Calu3 (cell line): ENCODE measurements around the gene CDC42EP5. TPM values are rescaled to one million over a fixed set of nuclear protein-coding genes. Genes with fewer than 3 reads are reported as not detected.

Experiments used
- BruUV-seq: library from RNA; stranded (reverse); fragments of 400-500 nt; replicated peaks from 2 replicates; lab custom pipeline; 2021; lab: Mats Ljungman, UMichigan
- CTCF ChIA-PET: fragments of 300-600 bp; sonication (Branson Sonifier 250); formaldehyde crosslinking; loops from one replicate; lab custom pipeline; 2022; ENCODE audit warnings: antibody characterized with exemption; lab: Charles Lee
- DNase-seq: peaks from one replicate; pipeline ENCODE4 v3.0.0; 2022
- H3K27ac Mint-ChIP-seq: one replicate; pipeline ENCODE4 v1.8.0; 2022; ENCODE audit warnings: mixed read lengths; ENCODE audit not compliant: unreplicated experiment
- H3K27me3 Mint-ChIP-seq: one replicate; pipeline ENCODE4 v1.8.0; 2022; ENCODE audit warnings: mixed read lengths; ENCODE audit not compliant: unreplicated experiment
- H3K36me3 Mint-ChIP-seq: one replicate; pipeline ENCODE4 v1.8.0; 2022; ENCODE audit warnings: mild to moderate bottlenecking, moderate library complexity, mixed read lengths; ENCODE audit not compliant: insufficient read depth, unreplicated experiment
- H3K4me1 Mint-ChIP-seq: one replicate; pipeline ENCODE4 v1.8.0; 2022; ENCODE audit warnings: mild to moderate bottlenecking, low read depth, mixed read lengths; ENCODE audit not compliant: unreplicated experiment
- H3K4me3 Mint-ChIP-seq: one replicate; pipeline ENCODE4 v1.8.0; 2022; ENCODE audit warnings: mild to moderate bottlenecking, low read depth, moderate library complexity, mixed read lengths; ENCODE audit not compliant: unreplicated experiment
- H3K9me3 Mint-ChIP-seq: one replicate; pipeline ENCODE4 v1.8.0; 2022; ENCODE audit warnings: low read depth, mixed read lengths; ENCODE audit not compliant: unreplicated experiment
- intact Hi-C: fragments of 100-400 bp; cut with micrococcal nuclease; formaldehyde crosslinking; loops from one replicate; pipeline ENCODE4 v1.10.0; 2022; ENCODE audit not compliant: unreplicated experiment
- total RNA-seq: library from RNA; stranded (reverse); gene quantifications from 2 replicates; pipeline ENCODE4 v1.2.3, GENCODE V29; 2022
- TF ChIP-seq, protein P1 (sequence below): fragments of 200-600 bp; IDR thresholded peaks from one replicate; pipeline ENCODE4 v1.8.0; 2022; ENCODE audit warnings: antibody characterized with exemption; ENCODE audit not compliant: unreplicated experiment

The CDC42EP5 gene
- total RNA-seq, 1 experiment from 2014 or later: 12.9 TPM

DNA sequence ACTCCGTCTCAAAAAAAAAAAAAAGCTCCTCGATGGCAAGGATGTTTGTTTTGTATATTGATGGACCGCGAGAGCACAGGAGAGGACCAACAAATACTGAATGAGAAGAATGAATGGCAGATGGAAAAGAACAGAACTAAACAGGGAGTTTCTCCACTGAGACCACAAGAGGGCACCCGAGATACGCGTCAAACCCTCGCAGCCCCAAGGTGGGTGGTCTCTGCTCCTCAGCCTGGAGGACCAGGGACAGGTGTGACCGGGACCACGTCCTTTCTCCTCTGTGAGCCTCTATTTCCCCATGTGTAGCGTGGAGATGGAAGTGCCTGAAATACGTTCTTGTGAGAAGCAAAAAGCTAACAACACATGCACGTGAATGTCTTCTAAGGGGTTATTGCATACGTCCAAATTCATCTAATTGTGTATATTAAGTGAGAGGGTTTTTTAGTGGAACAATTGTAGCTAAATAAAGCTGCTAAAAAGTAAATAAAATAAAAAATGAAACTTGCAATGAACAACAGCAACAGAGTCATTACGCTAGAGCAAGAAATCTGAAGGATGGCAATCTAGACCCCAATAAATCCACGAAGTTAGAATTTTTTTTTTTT is 8.3 kb upstream of the CDC42EP5 start:
- H3K27me3 Mint-ChIP-seq: peaks cover 64% of the 10 kb centered on the region
- intact Hi-C loops: loop anchor here (1.0 to 10.0 kb wide), 2 partner anchors 83 to 195 kb away; no protein-coding TSS in a partner anchor
- no TSS peak for BruUV-seq
- no peaks in the 10 kb centered on the region for H3K36me3 Mint-ChIP-seq
- H3K4me3 Mint-ChIP-seq: no peak overlapping the region
- peak; percentile 62 for DNase-seq
- no peaks in the 10 kb centered on the region for H3K9me3 Mint-ChIP-seq
- CTCF ChIA-PET: interaction anchor here (0.6 to 1.0 kb wide), 5 partner anchors 8 to 868 kb away, joined by 3 to 6 read pairs (median 3); partner anchors contain the start of gene CDC42EP5
- TF ChIP-seq, protein P1, sequence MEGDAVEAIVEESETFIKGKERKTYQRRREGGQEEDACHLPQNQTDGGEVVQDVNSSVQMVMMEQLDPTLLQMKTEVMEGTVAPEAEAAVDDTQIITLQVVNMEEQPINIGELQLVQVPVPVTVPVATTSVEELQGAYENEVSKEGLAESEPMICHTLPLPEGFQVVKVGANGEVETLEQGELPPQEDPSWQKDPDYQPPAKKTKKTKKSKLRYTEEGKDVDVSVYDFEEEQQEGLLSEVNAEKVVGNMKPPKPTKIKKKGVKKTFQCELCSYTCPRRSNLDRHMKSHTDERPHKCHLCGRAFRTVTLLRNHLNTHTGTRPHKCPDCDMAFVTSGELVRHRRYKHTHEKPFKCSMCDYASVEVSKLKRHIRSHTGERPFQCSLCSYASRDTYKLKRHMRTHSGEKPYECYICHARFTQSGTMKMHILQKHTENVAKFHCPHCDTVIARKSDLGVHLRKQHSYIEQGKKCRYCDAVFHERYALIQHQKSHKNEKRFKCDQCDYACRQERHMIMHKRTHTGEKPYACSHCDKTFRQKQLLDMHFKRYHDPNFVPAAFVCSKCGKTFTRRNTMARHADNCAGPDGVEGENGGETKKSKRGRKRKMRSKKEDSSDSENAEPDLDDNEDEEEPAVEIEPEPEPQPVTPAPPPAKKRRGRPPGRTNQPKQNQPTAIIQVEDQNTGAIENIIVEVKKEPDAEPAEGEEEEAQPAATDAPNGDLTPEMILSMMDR: peak; percentile 58
- no peak overlapping the region for H3K27ac Mint-ChIP-seq
- H3K4me1 Mint-ChIP-seq: no peaks in the 10 kb centered on the region

DNA sequence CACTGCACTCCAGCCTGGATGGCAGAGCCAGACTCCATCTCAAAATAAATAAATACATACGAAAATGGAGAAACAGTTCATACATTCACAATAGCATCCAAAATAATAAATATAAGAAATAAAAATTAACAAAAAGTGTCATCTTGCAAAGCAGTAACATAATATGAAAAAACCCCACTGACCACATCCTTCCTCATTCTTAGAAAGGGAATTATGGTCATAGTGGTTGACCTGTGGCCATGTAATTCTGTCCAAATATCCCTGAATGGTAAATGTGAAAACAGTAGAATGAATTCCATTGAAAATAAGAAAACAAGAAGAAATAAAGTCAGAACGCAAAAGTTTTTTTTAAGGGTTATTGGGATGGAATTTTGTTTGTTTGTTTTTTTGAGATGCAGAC is 7.0 kb upstream of the CDC42EP5 start:
- Mint-ChIP-seq H3K4me1 (no peaks in the 10 kb centered on the region), H3K36me3 (no peaks in the 10 kb centered on the region), H3K4me3 (no peak overlapping the region), H3K27me3 (peaks cover 59% of the 10 kb centered on the region), H3K27ac (no peak overlapping the region), H3K9me3 (no peaks in the 10 kb centered on the region)
- TF ChIP-seq, protein P1: no peak
- no peak for DNase-seq
- intact Hi-C loops: loop anchor here (10.0 kb wide), 1 partner anchor 85 kb away; no protein-coding TSS in a partner anchor
- BruUV-seq: no TSS peak
- CTCF ChIA-PET: interaction anchor here (0.8 kb wide), 1 partner anchor 49 kb away, joined by 7 read pairs; no protein-coding TSS in a partner anchor

DNA sequence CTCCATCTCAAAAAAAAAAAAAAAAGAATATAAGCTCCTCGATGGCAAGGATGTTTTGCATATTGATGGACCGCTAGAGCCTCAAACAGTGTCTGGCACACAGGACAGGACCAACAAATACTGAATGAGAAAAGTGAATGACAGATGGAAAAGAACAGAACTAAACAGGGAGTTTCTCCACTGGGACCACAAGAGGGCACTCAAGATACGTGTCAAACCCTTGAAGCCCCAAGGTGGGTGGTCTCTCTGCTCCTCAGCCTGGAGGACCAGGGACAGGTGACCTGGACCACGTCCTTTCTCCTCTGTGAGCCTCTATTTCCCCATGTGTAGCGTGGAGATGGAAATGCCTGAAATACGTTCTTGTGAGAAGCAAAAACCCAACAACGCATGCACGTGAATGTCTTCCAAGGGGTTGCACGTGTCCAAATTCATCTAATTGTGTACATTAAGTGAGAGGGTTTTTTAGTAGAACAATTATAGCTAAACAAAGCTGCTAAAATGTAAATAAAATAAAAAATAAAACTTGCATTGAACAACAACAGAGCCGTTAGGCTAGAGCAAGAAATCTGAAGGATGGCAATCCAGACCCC is 5.7 kb upstream of the CDC42EP5 start:
- no peaks in the 10 kb centered on the region for H3K36me3 Mint-ChIP-seq
- H3K4me3 Mint-ChIP-seq: no peak overlapping the region
- DNase-seq: peak; percentile 57
- peaks cover 4% of the 10 kb centered on the region for H3K4me1 Mint-ChIP-seq
- H3K9me3 Mint-ChIP-seq: no peaks in the 10 kb centered on the region
- CTCF ChIA-PET: interaction anchor here (1.3 kb wide), 1 partner anchor 201 kb away, joined by 3 read pairs; no protein-coding TSS in a partner anchor
- TF ChIP-seq, protein P1: peak; percentile 72
- H3K27me3 Mint-ChIP-seq: peaks cover 53% of the 10 kb centered on the region
- BruUV-seq: no TSS peak
- no peak overlapping the region for H3K27ac Mint-ChIP-seq
- intact Hi-C loops: no loop called here

DNA sequence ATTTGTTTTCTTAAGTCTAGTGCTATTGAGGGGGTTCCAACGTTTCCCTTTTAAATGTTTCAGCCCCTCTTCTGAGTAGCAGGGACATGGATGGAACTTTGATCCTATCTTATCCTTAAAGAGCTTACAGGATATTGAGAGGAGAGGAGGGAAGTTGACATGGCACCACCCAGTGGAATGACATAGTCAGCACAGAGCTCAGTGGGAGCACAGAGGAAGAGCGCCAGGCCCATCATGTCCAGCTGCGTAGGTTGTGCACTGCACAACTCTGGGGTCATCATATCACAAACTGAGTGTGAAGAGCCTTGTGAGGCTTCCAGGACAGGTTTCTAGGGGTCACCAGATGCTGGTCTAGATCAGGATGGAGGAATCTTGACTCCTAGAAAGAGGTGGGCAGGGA is 4.6 kb upstream of the CDC42EP5 start:
- no peak overlapping the region for H3K4me3 Mint-ChIP-seq
- H3K4me1 Mint-ChIP-seq: peaks cover 13% of the 10 kb centered on the region
- peaks cover 61% of the 10 kb centered on the region for H3K27me3 Mint-ChIP-seq
- no peaks in the 10 kb centered on the region for H3K9me3 Mint-ChIP-seq
- H3K27ac Mint-ChIP-seq: no peak overlapping the region
- H3K36me3 Mint-ChIP-seq: no peaks in the 10 kb centered on the region
- intact Hi-C loops: no loop called here
- DNase-seq: no peak
- TF ChIP-seq, protein P1: peak; percentile 12
- BruUV-seq: no TSS peak
- CTCF ChIA-PET: interaction anchor here (0.6 to 1.3 kb wide), 4 partner anchors 14 to 444 kb away, joined by 3 to 6 read pairs (median 4); partner anchors contain the start of gene LENG9
